Upper lobe of left lung (tissue), 6 donors: ENCODE results near the gene NFRKB. TPM values are rescaled to one million over a fixed set of nuclear protein-coding genes. Genes with fewer than 3 reads are reported as not detected.

Source experiments
- ATAC-seq, 2 donors: fragments of 200-7000 bp; cut with Tn5 transposase; one replicate each; pipeline ENCODE4 v1.9.1; 2022; ENCODE audit warnings: mild to moderate bottlenecking in 2 of 2, moderate library complexity in 2 of 2; ENCODE audit not compliant: low FRiP score in 2 of 2
- DNase-seq, 2 donors: peaks; one replicate each; pipeline ENCODE4 v3.0.0-alpha.2; 2019 to 2020
- H3K27ac ChIP-seq, 4 donors: fragments of 200-600 bp; sonication (generic); one replicate each; pipeline ENCODE4 v1.5.1; 2016 to 2019
- H3K27me3 ChIP-seq, 4 donors: fragments of 200-600 bp; sonication (generic); one replicate each; pipeline ENCODE4 v1.5.1; 2017 to 2019
- H3K36me3 ChIP-seq, 4 donors: fragments of 200-600 bp; sonication (generic); one replicate each; pipeline ENCODE4 v1.5.1; 2016 to 2019
- H3K4me1 ChIP-seq, 4 donors: fragments of 200-600 bp; sonication (generic); one replicate each; pipeline ENCODE4 v1.5.1; 2018 to 2019
- H3K4me3 ChIP-seq, 4 donors: fragments of 200-600 bp; sonication (generic); one replicate each; pipeline ENCODE4 v1.5.1; 2017 to 2019; ENCODE audit warnings: mild to moderate bottlenecking in 2 of 4, moderate library complexity in 1 of 4
- H3K9me3 ChIP-seq, 4 donors: fragments of 200-600 bp; sonication (generic); one replicate each; pipeline ENCODE4 v1.5.1; 2018 to 2019
- EP300 ChIP-seq, 4 donors: sonication (generic); formaldehyde crosslinking; IDR thresholded peaks; one replicate each; pipeline ENCODE4 v1.5.1; 2017; ENCODE audit warnings: antibody characterized with exemption in 4 of 4, control low read depth in 2 of 4
- POLR2A ChIP-seq, 4 donors: fragments of 450-650 bp; IDR thresholded peaks; one replicate each; pipeline ENCODE4 v1.5.1; 2016 to 2017; ENCODE audit warnings: antibody characterized with exemption in 4 of 4, mild to moderate bottlenecking in 2 of 4
- POLR2AphosphoS5 ChIP-seq, 2 donors: sonication (generic); formaldehyde crosslinking; IDR thresholded peaks; one replicate each; pipeline ENCODE4 v1.5.1; 2017; ENCODE audit warnings: antibody characterized with exemption in 2 of 2
- WGBS, 2 donors: methylation state at CpG; one replicate each; pipeline ENCODE4 v1.1.5; 2017 to 2018; 5-methylcytosine and 5-hydroxymethylcytosine counted together
- total RNA-seq, 6 donors: library from RNA; depleted of rRNA in 4 of 6; stranded (reverse); fragments of >200 nt in 4 of 6; gene quantifications; one replicate each; pipeline versions ENCODE4 v1.1.0 to v1.2.1, GENCODE V29; 2016 to 2021
- TF ChIP-seq, protein P1 (sequence below), 6 experiments: fragments of 450-650 bp in 4 of 6; fragments of 200-600 bp in 2 of 6; sonication (generic) in 2 of 6; IDR thresholded peaks; one replicate each; pipeline ENCODE4 v1.5.1; 2016 to 2019; ENCODE audit warnings: antibody characterized with exemption in 6 of 6
- donor health status: DM: no; HTN: no; CAD: no; lungs with moderate emphysema.
- donor health status: DM: no; HTN: yes; CAD: no; lungs with severe emphysema.

The NFRKB gene
- total RNA-seq, 6 donors from 2014 or later = 22.0 to 57.6 (median 28.6) TPM

DNA sequence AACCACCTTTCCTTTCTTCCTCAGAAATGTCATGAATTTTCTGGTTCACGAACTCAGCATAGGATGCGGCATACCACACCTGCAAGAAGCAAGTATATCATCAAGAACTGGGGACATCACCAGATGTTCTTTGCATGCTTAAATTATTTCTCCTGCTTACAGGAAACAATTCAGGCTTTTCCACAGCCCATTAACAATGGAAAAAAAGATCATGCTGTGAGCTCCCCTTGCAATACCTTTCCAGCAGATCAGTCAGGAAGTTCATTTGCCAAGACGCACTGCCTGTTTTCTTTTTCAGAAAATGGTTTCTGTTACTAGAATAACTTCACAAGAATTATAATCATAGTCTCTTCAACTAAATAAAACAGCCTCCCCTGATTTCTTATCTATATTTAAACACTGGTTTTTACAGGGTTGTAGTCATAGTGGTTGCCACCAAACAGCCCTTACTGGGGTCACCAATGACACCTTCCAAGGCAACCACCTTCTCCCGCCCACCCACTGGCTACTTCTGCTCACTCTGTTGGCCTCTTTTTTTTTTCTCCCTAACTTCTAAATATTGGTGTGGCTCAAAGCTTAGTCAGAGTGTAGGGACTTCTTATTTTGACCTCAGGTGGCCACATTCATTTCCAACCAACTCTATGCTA lies 42.3 kb upstream of the NFRKB start:
- Histone ChIP-seq H3K36me3 (peaks cover 0 to 17% (median 0%) of the 10 kb centered on the region in 4 donors), H3K9me3 (no peaks in the 10 kb centered on the region), H3K4me1 (no peaks in the 10 kb centered on the region), H3K27ac (no peak overlapping the region), H3K4me3 (no peak overlapping the region), H3K27me3 (no peaks in the 10 kb centered on the region)
- 92 to 93% methylated on average over 4 of the region's 4 CpGs for WGBS, 2 donors
- no peak for ATAC-seq
- TF ChIP-seq, protein P1, sequence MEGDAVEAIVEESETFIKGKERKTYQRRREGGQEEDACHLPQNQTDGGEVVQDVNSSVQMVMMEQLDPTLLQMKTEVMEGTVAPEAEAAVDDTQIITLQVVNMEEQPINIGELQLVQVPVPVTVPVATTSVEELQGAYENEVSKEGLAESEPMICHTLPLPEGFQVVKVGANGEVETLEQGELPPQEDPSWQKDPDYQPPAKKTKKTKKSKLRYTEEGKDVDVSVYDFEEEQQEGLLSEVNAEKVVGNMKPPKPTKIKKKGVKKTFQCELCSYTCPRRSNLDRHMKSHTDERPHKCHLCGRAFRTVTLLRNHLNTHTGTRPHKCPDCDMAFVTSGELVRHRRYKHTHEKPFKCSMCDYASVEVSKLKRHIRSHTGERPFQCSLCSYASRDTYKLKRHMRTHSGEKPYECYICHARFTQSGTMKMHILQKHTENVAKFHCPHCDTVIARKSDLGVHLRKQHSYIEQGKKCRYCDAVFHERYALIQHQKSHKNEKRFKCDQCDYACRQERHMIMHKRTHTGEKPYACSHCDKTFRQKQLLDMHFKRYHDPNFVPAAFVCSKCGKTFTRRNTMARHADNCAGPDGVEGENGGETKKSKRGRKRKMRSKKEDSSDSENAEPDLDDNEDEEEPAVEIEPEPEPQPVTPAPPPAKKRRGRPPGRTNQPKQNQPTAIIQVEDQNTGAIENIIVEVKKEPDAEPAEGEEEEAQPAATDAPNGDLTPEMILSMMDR (IDR thresholded peaks at IDR 0.05) = no peak
- TF ChIP-seq EP300 (IDR thresholded peaks at IDR 0.05) = no peak
- no peak for TF ChIP-seq POLR2A (IDR thresholded peaks at IDR 0.05)
- no peak for TF ChIP-seq POLR2AphosphoS5 (IDR thresholded peaks at IDR 0.05)
- DNase-seq = no peak

DNA sequence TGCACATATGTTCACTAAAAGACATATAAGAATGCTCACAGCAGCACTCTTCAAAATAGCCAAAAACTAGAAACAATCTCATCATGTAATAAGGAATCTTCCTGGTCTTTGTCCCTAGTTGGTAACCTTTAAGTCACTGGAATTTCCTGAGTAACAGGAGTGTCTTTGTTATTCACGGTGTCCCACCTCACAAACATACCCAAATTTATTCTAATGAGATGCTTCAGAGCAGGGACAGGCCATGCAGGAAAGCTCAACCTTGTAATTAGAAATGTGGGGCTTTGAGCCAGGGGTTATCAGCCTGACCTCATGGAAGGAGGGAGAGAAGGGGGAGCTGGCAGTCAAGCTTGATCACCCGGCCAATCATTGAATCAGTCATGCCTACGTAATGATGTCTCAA lies 40.3 kb upstream of the NFRKB start:
- H3K36me3 ChIP-seq = peaks cover 0 to 20% (median 3%) of the 10 kb centered on the region in 4 donors
- no peaks in the 10 kb centered on the region for H3K9me3 ChIP-seq
- WGBS, 2 donors = 88 to 93% methylated on average over 3 of the region's 3 CpGs
- no peaks in the 10 kb centered on the region for H3K4me1 ChIP-seq
- H3K4me3 ChIP-seq = no peak overlapping the region
- ATAC-seq (no peak), DNase-seq (no peak)
- H3K27me3 ChIP-seq = no peaks in the 10 kb centered on the region
- TF ChIP-seq, protein P1 (IDR thresholded peaks at IDR 0.05) = no peak
- TF ChIP-seq EP300 (IDR thresholded peaks at IDR 0.05) (no peak), POLR2AphosphoS5 (IDR thresholded peaks at IDR 0.05) (no peak), POLR2A (IDR thresholded peaks at IDR 0.05) (no peak)
- no peak overlapping the region for H3K27ac ChIP-seq

DNA sequence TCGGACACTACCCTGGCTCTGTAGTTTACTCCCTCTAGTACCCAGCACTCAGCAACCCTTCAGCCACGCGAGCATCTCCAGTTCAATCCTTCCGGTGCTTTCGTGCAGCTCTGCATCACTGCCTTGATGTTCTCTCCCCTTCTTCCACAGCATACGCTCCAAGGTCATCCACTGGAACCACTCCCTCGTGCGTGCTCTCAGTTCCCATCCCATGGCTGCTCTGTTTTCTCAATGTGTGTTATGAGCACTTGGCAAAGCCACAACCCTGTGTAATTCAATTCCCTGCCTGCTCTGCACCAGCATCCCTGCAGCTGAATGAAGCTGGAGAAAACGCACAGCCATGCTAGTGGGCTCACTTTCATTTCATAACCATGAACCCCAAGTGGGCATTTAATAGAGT lies 38.5 kb upstream of the NFRKB start:
- H3K36me3 ChIP-seq = peaks cover 0 to 27% (median 7%) of the 10 kb centered on the region in 4 donors
- TF ChIP-seq POLR2A (IDR thresholded peaks at IDR 0.05) (no peak), POLR2AphosphoS5 (IDR thresholded peaks at IDR 0.05) (no peak), EP300 (IDR thresholded peaks at IDR 0.05) (no peak)
- TF ChIP-seq, protein P1 (IDR thresholded peaks at IDR 0.05) = no peak
- no peaks in the 10 kb centered on the region for H3K9me3 ChIP-seq
- 90 to 97% methylated on average over 9 of the region's 9 CpGs for WGBS, 2 donors
- H3K4me1 ChIP-seq = no peaks in the 10 kb centered on the region
- no peak overlapping the region for H3K27ac ChIP-seq
- no peaks in the 10 kb centered on the region for H3K27me3 ChIP-seq
- no peak overlapping the region for H3K4me3 ChIP-seq
- DNase-seq (no peak), ATAC-seq (no peak)

DNA sequence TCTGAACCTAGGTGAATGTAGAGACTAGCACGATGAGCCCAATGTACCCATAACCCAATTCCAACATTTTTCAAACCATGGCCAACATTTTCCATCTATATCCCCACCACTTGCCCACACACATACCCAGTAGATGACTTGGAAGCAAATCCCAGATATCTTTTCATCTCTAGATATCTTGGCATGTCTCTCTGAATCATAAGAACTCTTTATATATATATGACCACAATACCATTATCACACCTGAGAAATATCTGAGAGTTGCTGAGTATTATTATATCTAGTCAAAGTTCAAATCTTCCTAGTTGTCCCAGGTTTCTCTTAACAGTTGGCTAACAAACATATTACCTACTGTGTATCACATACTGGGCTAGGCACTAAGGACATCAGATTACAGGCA lies 37.9 kb upstream of the NFRKB start:
- H3K4me3 ChIP-seq = no peak overlapping the region
- DNase-seq (no peak), ATAC-seq (no peak)
- H3K9me3 ChIP-seq = no peaks in the 10 kb centered on the region
- H3K36me3 ChIP-seq = peaks cover 0 to 27% (median 7%) of the 10 kb centered on the region in 4 donors
- 91% methylated on average over 1 of the region's 1 CpG for WGBS, 2 donors
- H3K27me3 ChIP-seq = no peaks in the 10 kb centered on the region
- TF ChIP-seq, protein P1 (IDR thresholded peaks at IDR 0.05) = no peak
- no peak for TF ChIP-seq POLR2AphosphoS5 (IDR thresholded peaks at IDR 0.05)
- no peak for TF ChIP-seq EP300 (IDR thresholded peaks at IDR 0.05)
- TF ChIP-seq POLR2A (IDR thresholded peaks at IDR 0.05) = no peak
- H3K4me1 ChIP-seq = no peaks in the 10 kb centered on the region
- H3K27ac ChIP-seq = no peak overlapping the region
